Neural crest cell (in vitro differentiated cells): ENCODE results near the gene ZNF385B. TPM values are rescaled to one million over a fixed set of nuclear protein-coding genes. Genes with fewer than 3 reads are reported as not detected.

Experiments used
- DNase-seq: peaks from one replicate; pipeline ENCODE4 v3.0.0; 2021; ENCODE audit warnings: low read depth, mixed read lengths, low spot score
- H3K27ac Mint-ChIP-seq: one replicate; pipeline ENCODE4 v1.8.0; 2021; ENCODE audit warnings: mild to moderate bottlenecking, mixed read lengths; ENCODE audit not compliant: unreplicated experiment
- H3K27me3 Mint-ChIP-seq: 2 replicates; pipeline ENCODE4 v1.8.0; 2021; ENCODE audit warnings: low read depth, mild to moderate bottlenecking, mixed read lengths
- H3K36me3 Mint-ChIP-seq: 2 replicates; pipeline ENCODE4 v1.8.0; 2021; ENCODE audit warnings: low read depth, mild to moderate bottlenecking, mixed read lengths
- H3K4me1 Mint-ChIP-seq: 2 replicates; pipeline ENCODE4 v1.8.0; 2021; ENCODE audit warnings: mixed read lengths
- H3K4me3 Mint-ChIP-seq: one replicate; pipeline ENCODE4 v1.8.0; 2021; ENCODE audit warnings: mild to moderate bottlenecking, mixed read lengths
- H3K9me3 Mint-ChIP-seq: 2 replicates; pipeline ENCODE4 v1.8.0; 2021; ENCODE audit warnings: mixed read lengths
- total RNA-seq: library from RNA; stranded (reverse); gene quantifications from 2 replicates; pipeline ENCODE4 v1.2.1, GENCODE V29; 2021
- TF ChIP-seq, protein P1 (sequence below): fragments of 200-600 bp; sonication (generic); conservative IDR thresholded peaks from 2 replicates; pipeline ENCODE4 v1.5.0; 2021; ENCODE audit warnings: antibody characterized with exemption, mild to moderate bottlenecking

ZNF385B gene
- total RNA-seq, 1 donor from 2014 or later: 2.1 TPM

- Mint-ChIP-seq H3K36me3 (no peaks in the 10 kb centered on the region), H3K4me1 (peaks cover 5% of the 10 kb centered on the region), H3K9me3 (peaks cover 3% of the 10 kb centered on the region), H3K27me3 (no peaks in the 10 kb centered on the region), H3K27ac (no peak overlapping the region), H3K4me3 (no peak overlapping the region)
- no peak for DNase-seq
- TF ChIP-seq, protein P1, sequence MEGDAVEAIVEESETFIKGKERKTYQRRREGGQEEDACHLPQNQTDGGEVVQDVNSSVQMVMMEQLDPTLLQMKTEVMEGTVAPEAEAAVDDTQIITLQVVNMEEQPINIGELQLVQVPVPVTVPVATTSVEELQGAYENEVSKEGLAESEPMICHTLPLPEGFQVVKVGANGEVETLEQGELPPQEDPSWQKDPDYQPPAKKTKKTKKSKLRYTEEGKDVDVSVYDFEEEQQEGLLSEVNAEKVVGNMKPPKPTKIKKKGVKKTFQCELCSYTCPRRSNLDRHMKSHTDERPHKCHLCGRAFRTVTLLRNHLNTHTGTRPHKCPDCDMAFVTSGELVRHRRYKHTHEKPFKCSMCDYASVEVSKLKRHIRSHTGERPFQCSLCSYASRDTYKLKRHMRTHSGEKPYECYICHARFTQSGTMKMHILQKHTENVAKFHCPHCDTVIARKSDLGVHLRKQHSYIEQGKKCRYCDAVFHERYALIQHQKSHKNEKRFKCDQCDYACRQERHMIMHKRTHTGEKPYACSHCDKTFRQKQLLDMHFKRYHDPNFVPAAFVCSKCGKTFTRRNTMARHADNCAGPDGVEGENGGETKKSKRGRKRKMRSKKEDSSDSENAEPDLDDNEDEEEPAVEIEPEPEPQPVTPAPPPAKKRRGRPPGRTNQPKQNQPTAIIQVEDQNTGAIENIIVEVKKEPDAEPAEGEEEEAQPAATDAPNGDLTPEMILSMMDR: no peak
Measured at GRCh38 chr2:179652296-179652695, 209.1 kb downstream of the ZNF385B start.

- Mint-ChIP-seq H3K36me3 (no peaks in the 10 kb centered on the region), H3K4me1 (peaks cover 19% of the 10 kb centered on the region), H3K27ac (no peak overlapping the region)
Measured at GRCh38 chr2:179650420-179650819, 211.0 kb downstream of the ZNF385B start.

DNA sequence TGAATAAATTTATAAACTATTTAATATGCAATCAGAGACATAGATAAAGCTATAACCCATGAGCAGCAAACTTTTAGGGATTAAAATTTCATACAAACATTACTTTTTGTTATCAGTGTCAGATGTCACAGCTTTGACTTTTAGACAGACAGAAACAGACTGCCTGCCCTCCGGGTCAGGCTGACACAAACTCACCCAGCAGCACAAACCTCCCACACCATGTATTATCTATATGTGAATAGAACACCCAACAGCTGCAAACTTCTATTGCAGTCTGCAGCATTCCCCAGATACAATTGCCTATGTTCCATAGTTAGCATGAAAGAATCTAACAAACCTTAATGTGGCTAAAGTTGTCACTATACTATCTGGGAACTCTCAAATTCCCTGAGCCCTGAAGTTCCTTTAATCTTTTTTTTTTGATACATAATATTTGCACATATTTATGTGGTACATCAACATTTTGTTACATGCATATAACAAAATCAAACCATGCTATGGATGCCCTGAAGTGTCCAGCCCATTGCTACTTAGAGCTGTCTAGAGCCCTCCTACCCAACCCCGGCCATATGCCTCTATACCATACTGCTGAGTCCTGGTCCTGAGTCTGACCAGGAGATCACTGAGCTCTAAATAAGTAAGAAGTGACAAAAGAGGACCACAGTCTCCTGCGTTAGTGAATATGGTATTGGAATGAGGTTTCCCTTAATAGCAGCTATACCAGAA is 214.4 kb downstream of the ZNF385B start:
- TF ChIP-seq, protein P1: no peak
- Mint-ChIP-seq H3K27me3 (no peaks in the 10 kb centered on the region), H3K9me3 (no peaks in the 10 kb centered on the region), H3K4me1 (peaks cover 19% of the 10 kb centered on the region), H3K36me3 (no peaks in the 10 kb centered on the region), H3K27ac (peak overlapping the region; percentile 53), H3K4me3 (no peak overlapping the region)
- DNase-seq: no peak

More at GRCh38 chr2:179650420-179650819, 211.0 kb downstream of the ZNF385B start:
- DNase-seq: no peak
- TF ChIP-seq, protein P1: no peak
- Mint-ChIP-seq H3K9me3 (no peaks in the 10 kb centered on the region), H3K4me3 (no peak overlapping the region), H3K27me3 (no peaks in the 10 kb centered on the region)

- Mint-ChIP-seq H3K4me1 (peaks cover 19% of the 10 kb centered on the region), H3K36me3 (no peaks in the 10 kb centered on the region), H3K9me3 (no peaks in the 10 kb centered on the region), H3K27ac (no peak overlapping the region), H3K27me3 (no peaks in the 10 kb centered on the region), H3K4me3 (no peak overlapping the region)
- DNase-seq: no peak
- TF ChIP-seq, protein P1: no peak
Measured at GRCh38 chr2:179646173-179646769, 215.1 kb downstream of the ZNF385B start.

GRCh38 chr2:179645047-179645446 is 216.4 kb downstream of the ZNF385B start:
- H3K4me1 Mint-ChIP-seq: peaks cover 19% of the 10 kb centered on the region
- H3K4me3 Mint-ChIP-seq: no peak overlapping the region
- DNase-seq: no peak
- H3K36me3 Mint-ChIP-seq: no peaks in the 10 kb centered on the region
- H3K9me3 Mint-ChIP-seq: no peaks in the 10 kb centered on the region
- TF ChIP-seq, protein P1: no peak
- H3K27me3 Mint-ChIP-seq: no peaks in the 10 kb centered on the region
- H3K27ac Mint-ChIP-seq: no peak overlapping the region
